Activated T-cell treated with anti-CD3 and anti-CD28 coated beads, Interleukin-2, amount 50 U/mL, for 72 hours (primary cell): ENCODE results near the gene EPN2. TPM values are rescaled to one million over a fixed set of nuclear protein-coding genes. Genes with fewer than 3 reads are reported as not detected.

Experiments used
- ATAC-seq, 2 donors: fragments of 150-1000 bp; cut with Tn5 transposase; replicated peaks in 1 of 2; 2 replicates each; pipeline ENCODE4 v1.10.0; 2021; ENCODE audit warnings: moderate library complexity in 2 of 2, mild to moderate bottlenecking in 1 of 2
- DNase-seq, 2 donors: peaks; one replicate each; pipeline ENCODE4 v3.0.0; 2021 to 2022; ENCODE audit warnings: mixed read lengths in 1 of 2
- H3K27ac Mint-ChIP-seq: one replicate; pipeline ENCODE4 v1.8.0; 2022; ENCODE audit warnings: mild to moderate bottlenecking, moderate library complexity, mixed read lengths
- H3K27me3 Mint-ChIP-seq: one replicate; pipeline ENCODE4 v1.8.0; 2022; ENCODE audit warnings: low read depth, mixed read lengths
- H3K36me3 Mint-ChIP-seq, 2 donors: one replicate each; pipeline ENCODE4 v1.8.0; 2022; ENCODE audit warnings: mixed read lengths in 2 of 2, mild to moderate bottlenecking in 1 of 2; ENCODE audit not compliant: insufficient read depth in 2 of 2
- H3K4me1 Mint-ChIP-seq: one replicate; pipeline ENCODE4 v1.8.0; 2022; ENCODE audit warnings: low read depth, mixed read lengths
- H3K4me3 Mint-ChIP-seq, 2 donors: one replicate each; pipeline ENCODE4 v1.8.0; 2022; ENCODE audit warnings: mild to moderate bottlenecking in 2 of 2, mixed read lengths in 2 of 2, moderate library complexity in 2 of 2
- H3K9me3 Mint-ChIP-seq, 2 donors: one replicate each; pipeline ENCODE4 v1.8.0; 2022; ENCODE audit warnings: mixed read lengths in 2 of 2
- total RNA-seq, 2 donors: library from RNA; stranded (reverse); gene quantifications; one replicate each; pipeline ENCODE4 v1.2.3, GENCODE V29; 2022

EPN2 gene
- total RNA-seq, 2 donors from 2014 or later, result 5.3 to 9.0 TPM

DNA sequence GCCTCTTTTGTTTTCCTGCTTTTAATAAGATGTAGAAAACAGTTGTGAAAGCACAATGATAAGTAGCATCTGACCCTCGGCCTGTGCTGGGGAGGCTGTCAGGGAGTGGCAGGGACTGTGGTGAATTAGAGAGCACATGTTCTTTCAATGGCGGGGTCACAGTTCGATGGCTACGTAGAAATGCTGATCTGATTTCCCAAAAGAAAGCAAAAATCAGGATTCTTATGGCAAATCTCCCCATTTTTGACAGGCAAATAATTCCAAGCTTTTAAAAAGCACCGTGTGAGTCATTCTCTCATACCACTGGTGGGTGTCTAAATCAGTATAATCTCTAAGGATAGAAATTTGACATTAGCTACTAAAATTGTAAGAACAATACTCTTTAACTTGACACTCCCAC is 137.0 kb downstream of the EPN2 start:
- H3K4me3 Mint-ChIP-seq, result no peak overlapping the region
- no peak for ATAC-seq
- no peaks in the 10 kb centered on the region for H3K36me3 Mint-ChIP-seq
- H3K4me1 Mint-ChIP-seq, result peaks cover 43% of the 10 kb centered on the region
- H3K9me3 Mint-ChIP-seq, result no peaks in the 10 kb centered on the region
- no peak for DNase-seq
- no peaks in the 10 kb centered on the region for H3K27me3 Mint-ChIP-seq
- H3K27ac Mint-ChIP-seq, result no peak overlapping the region

DNA sequence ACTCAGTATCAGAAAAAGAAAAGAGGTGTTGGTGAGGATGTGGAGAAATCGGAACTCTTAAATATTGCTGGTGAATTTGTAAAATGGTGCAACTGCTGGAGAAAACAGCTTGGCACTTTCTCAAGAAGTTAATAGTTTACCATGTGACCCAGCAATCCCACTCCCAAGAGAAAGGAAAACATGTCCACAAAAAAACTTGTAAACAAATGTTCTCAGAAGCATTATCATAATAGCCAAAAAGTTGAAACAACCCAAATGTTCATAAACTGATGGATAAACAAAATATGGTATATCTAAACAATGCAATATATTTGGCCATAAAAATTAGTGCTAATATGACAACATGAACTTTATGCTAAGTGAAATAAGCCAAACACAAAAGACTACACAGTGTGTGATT is 138.6 kb downstream of the EPN2 start:
- H3K9me3 Mint-ChIP-seq, result no peaks in the 10 kb centered on the region
- H3K36me3 Mint-ChIP-seq, result peaks cover 0 to 4% of the 10 kb centered on the region in 2 donors
- H3K27ac Mint-ChIP-seq, result no peak overlapping the region
- H3K4me3 Mint-ChIP-seq, result peak overlapping the region in 1 of 2 donors; percentile 38
- no peaks in the 10 kb centered on the region for H3K27me3 Mint-ChIP-seq
- no peak for DNase-seq
- no peak for ATAC-seq
- H3K4me1 Mint-ChIP-seq, result peaks cover 37% of the 10 kb centered on the region

GRCh38 chr17:19376811-19377210 is 139.6 kb downstream of the EPN2 start:
- peaks cover 31% of the 10 kb centered on the region for H3K4me1 Mint-ChIP-seq
- ATAC-seq, result no peak
- peak overlapping the region; percentile 90 to 100 for H3K4me3 Mint-ChIP-seq
- H3K36me3 Mint-ChIP-seq, result peaks cover 0 to 4% of the 10 kb centered on the region in 2 donors
- DNase-seq, result no peak
- H3K27ac Mint-ChIP-seq, result peak overlapping the region; percentile 94
- no peaks in the 10 kb centered on the region for H3K9me3 Mint-ChIP-seq
- H3K27me3 Mint-ChIP-seq, result no peaks in the 10 kb centered on the region

DNA sequence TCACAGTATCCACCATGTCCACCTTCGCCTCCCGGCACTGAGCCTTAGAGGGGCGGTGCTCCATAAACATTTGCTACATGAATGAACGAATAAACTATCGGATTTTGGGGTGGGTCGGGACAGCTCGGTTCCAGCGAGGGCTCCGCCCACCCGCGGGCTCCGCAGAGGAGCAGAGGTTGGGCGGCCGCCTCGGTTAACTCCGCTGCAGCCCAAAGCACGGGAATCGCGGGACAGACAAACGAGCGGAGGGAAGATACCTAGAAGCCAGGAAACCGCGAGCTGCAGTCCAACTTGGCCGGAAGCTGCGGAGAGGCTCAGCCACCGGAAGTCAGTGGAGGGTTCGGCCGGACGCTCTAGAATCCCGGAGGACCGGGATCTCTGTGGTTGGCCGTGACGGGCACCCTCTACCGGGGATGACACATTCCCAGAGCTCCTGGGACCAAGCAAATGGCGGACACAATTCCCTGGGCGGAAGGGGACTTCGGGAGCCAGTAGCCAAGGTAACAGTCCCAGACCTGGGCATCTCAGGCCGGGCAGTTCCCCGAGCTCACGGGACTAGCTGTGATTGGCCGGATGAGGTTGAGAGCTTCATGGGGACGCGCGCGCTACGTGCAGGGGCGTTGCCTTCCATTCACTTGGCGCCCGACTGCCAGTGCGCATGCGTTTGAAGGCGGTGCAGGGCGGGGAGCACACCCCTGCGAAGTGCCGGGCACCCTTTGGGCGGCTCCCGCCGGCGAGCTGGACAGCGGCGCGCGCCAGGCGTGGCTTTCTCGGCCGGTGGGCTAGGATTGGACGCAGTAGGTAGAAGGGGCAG is 140.6 kb downstream of the EPN2 start:
- H3K27me3 Mint-ChIP-seq, result no peaks in the 10 kb centered on the region
- H3K4me3 Mint-ChIP-seq, result peak overlapping the region; percentile 90 to 100
- no peaks in the 10 kb centered on the region for H3K9me3 Mint-ChIP-seq
- DNase-seq (peak; percentile 97 to 98), ATAC-seq (peak; percentile 95)
- H3K4me1 Mint-ChIP-seq, result peaks cover 31% of the 10 kb centered on the region
- peak overlapping the region; percentile 94 for H3K27ac Mint-ChIP-seq
- peaks cover 0 to 4% of the 10 kb centered on the region in 2 donors for H3K36me3 Mint-ChIP-seq

DNA sequence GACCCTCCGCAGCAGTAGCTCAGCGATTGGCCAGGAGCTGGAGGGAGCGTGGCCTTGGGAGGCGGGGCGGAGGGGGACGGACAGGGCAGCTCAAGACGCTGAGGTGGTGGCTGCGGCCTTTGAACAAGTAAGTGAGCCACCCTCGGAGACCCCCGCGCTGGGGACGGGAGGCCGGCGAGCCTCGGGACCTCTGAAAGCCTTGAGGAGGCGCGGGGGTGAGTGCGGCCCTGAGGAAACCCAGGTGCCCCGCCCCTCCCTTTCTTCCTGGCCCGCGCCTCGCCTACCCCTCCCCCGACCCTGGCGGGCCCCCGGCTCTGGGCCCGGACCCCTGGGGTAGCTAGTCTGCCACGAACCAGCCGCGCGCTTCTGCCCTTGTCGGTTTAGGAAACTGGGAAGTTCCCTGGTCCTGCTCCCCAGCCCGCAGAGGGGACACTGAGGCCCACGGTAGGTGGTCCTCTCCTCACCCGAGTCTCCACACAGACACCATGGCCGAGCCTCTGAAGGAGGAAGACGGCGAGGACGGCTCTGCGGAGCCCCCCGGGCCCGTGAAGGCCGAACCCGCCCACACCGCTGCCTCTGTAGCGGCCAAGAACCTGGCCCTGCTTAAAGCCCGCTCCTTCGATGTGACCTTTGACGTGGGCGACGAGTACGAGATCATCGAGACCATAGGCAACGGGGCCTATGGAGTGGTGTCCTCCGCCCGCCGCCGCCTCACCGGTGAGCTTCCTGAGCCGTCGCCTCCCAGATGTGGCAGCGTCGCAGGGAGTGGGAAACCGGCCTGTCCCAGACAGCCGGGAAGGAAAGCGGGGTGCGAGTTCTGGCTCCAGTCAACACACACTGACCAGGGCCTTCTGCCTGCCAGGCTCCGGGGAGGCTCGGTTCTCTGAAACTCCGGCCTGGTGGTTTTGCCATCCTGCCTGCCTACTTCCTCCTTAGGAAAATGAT is 141.5 kb downstream of the EPN2 start, which contains the start of gene MAPK7:
Gene MAPK7, plus strand, starts transcription at position 83 of the 945 bp plus-strand sequence. Its CDS starts 403 bp downstream, at position 486.
- H3K4me1 Mint-ChIP-seq, result peaks cover 31% of the 10 kb centered on the region
- peak within 1 kb of the TSS; percentile 94 for H3K27ac Mint-ChIP-seq
- no peaks in the 10 kb centered on the region for H3K27me3 Mint-ChIP-seq
- no peaks in the 10 kb centered on the region for H3K9me3 Mint-ChIP-seq
- peak within 1 kb of the TSS; percentile 90 to 100 for H3K4me3 Mint-ChIP-seq
- peaks cover 0 to 4% of the 10 kb centered on the region in 2 donors for H3K36me3 Mint-ChIP-seq
- DNase-seq (no peak), ATAC-seq (peak; percentile 12 to 17)

DNA sequence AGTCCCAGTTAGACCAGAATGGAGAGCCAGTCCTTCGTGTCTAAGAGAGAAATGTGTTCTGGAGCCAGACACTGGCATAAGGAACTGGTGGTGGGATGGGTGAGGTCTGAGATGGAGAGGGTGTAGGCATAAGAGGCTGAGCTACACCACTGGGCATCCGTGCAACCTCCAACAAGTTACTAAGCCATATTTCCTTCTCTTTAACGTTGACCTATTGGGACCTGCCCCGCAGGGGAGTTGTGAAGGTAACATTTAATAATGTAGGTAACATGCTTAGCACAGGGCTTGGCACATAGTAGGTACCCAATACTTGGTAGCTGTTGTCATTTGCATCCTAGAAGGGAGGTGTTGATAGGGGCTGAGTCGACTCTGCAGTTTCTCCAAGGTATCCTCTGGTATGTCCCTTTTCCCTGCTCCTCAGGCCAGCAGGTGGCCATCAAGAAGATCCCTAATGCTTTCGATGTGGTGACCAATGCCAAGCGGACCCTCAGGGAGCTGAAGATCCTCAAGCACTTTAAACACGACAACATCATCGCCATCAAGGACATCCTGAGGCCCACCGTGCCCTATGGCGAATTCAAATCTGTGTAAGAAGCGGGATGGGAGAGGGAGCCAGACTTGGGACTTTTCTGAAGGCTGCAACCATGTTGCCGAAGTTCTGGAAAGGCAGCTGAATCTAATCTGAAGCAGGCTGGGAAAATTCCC is 142.3 kb downstream of the EPN2 start:
- Mint-ChIP-seq H3K36me3 (peaks cover 0 to 4% of the 10 kb centered on the region in 2 donors), H3K27me3 (no peaks in the 10 kb centered on the region), H3K27ac (no peak overlapping the region), H3K9me3 (no peaks in the 10 kb centered on the region), H3K4me3 (peak overlapping the region; percentile 90 to 100), H3K4me1 (peaks cover 26% of the 10 kb centered on the region)
- DNase-seq (no peak), ATAC-seq (no peak)

GRCh38 chr17:19380481-19381301 is 143.5 kb downstream of the EPN2 start:
- DNase-seq (no peak), ATAC-seq (no peak)
- Mint-ChIP-seq H3K9me3 (no peaks in the 10 kb centered on the region), H3K27ac (no peak overlapping the region), H3K4me3 (no peak overlapping the region), H3K27me3 (no peaks in the 10 kb centered on the region), H3K4me1 (peaks cover 26% of the 10 kb centered on the region), H3K36me3 (peaks cover 0 to 4% of the 10 kb centered on the region in 2 donors)

GRCh38 chr17:19381361-19381740 is 144.2 kb downstream of the EPN2 start:
- no peak overlapping the region for H3K4me3 Mint-ChIP-seq
- no peaks in the 10 kb centered on the region for H3K9me3 Mint-ChIP-seq
- H3K27ac Mint-ChIP-seq, result no peak overlapping the region
- peaks cover 21% of the 10 kb centered on the region for H3K4me1 Mint-ChIP-seq
- no peaks in the 10 kb centered on the region for H3K27me3 Mint-ChIP-seq
- ATAC-seq (no peak), DNase-seq (no peak)
- peaks cover 0 to 4% of the 10 kb centered on the region in 2 donors for H3K36me3 Mint-ChIP-seq

- H3K9me3 Mint-ChIP-seq, result no peaks in the 10 kb centered on the region
- H3K27me3 Mint-ChIP-seq, result no peaks in the 10 kb centered on the region
- ATAC-seq (no peak), DNase-seq (no peak)
- no peak overlapping the region for H3K27ac Mint-ChIP-seq
- no peak overlapping the region for H3K4me3 Mint-ChIP-seq
- peaks cover 0 to 4% of the 10 kb centered on the region in 2 donors for H3K36me3 Mint-ChIP-seq
- peaks cover 17% of the 10 kb centered on the region for H3K4me1 Mint-ChIP-seq
Measured at GRCh38 chr17:19381741-19382444, 144.7 kb downstream of the EPN2 start.

GRCh38 chr17:19382531-19383444 is 145.6 kb downstream of the EPN2 start:
- no peak for ATAC-seq
- Mint-ChIP-seq H3K4me3 (no peak overlapping the region), H3K36me3 (peaks cover 0 to 4% of the 10 kb centered on the region in 2 donors), H3K9me3 (no peaks in the 10 kb centered on the region), H3K4me1 (peaks cover 14% of the 10 kb centered on the region), H3K27ac (no peak overlapping the region), H3K27me3 (peaks cover 2% of the 10 kb centered on the region)
- no peak for DNase-seq
